ENCODE data around the gene LRRC8A. TPM values are rescaled to one million over a fixed set of nuclear protein-coding genes. Genes with fewer than 3 reads are reported as not detected.
A peak's percentile ranks its signal among the peaks of the same experiment; 100 is the strongest.

The LRRC8A gene
- total RNA-seq, 4 donors from 2014 or later = 39.5 to 94.2 (median 55.6) TPM

- DNase-seq (ENCODE audit: extremely low spot score) = no peak
- intact Hi-C loops (cut with DNase I) = no loop called here
- no peak overlapping the region for H3K27ac ChIP-seq (replicated peaks in 1 of 4)
- WGBS = 86% methylated on average over 5 of the region's 5 CpGs
- no peaks in the 10 kb centered on the region for H3K36me3 ChIP-seq
- H3K4me1 ChIP-seq = peaks cover 0 to 7% (median 4%) of the 10 kb centered on the region in 4 donors
- H3K4me3 ChIP-seq = no peak overlapping the region
- TF ChIP-seq EP300 (IDR thresholded peaks at IDR 0.05) = no peak
- TF ChIP-seq CTCF (IDR thresholded peaks at IDR 0.05) = no peak
- no peak for TF ChIP-seq POLR2A (IDR thresholded peaks at IDR 0.05; ENCODE audit: low read depth)
- no peak for TF ChIP-seq POLR2AphosphoS5 (IDR thresholded peaks at IDR 0.05)
- no peaks in the 10 kb centered on the region for H3K9me3 ChIP-seq
- H3K27me3 ChIP-seq = no peaks in the 10 kb centered on the region
Observed at GRCh38 chr9:128860937-128861336, 21.0 kb upstream of the LRRC8A start.

GRCh38 chr9:128861501-128861900 is 20.4 kb upstream of the LRRC8A start:
- Histone ChIP-seq H3K27ac (replicated peaks in 1 of 4) (no peak overlapping the region), H3K4me1 (peaks cover 0 to 7% (median 4%) of the 10 kb centered on the region in 4 donors), H3K9me3 (no peaks in the 10 kb centered on the region), H3K36me3 (no peaks in the 10 kb centered on the region), H3K27me3 (no peaks in the 10 kb centered on the region), H3K4me3 (no peak overlapping the region)
- 94% methylated on average over 4 of the region's 6 CpGs for WGBS
- no peak for DNase-seq (ENCODE audit: extremely low spot score)
- intact Hi-C loops (cut with DNase I) = no loop called here
- TF ChIP-seq POLR2A (IDR thresholded peaks at IDR 0.05; ENCODE audit: low read depth) (no peak), CTCF (IDR thresholded peaks at IDR 0.05) (no peak), EP300 (IDR thresholded peaks at IDR 0.05) (no peak), POLR2AphosphoS5 (IDR thresholded peaks at IDR 0.05) (no peak)

- Histone ChIP-seq H3K36me3 (no peaks in the 10 kb centered on the region), H3K4me3 (no peak overlapping the region), H3K9me3 (no peaks in the 10 kb centered on the region), H3K27ac (replicated peaks in 1 of 4) (no peak overlapping the region), H3K27me3 (no peaks in the 10 kb centered on the region), H3K4me1 (peaks cover 0 to 7% (median 4%) of the 10 kb centered on the region in 4 donors)
- DNase-seq (ENCODE audit: extremely low spot score) = no peak
- intact Hi-C loops (cut with DNase I) = no loop called here
- WGBS = 89% methylated on average over 4 of the region's 6 CpGs
- no peak for TF ChIP-seq EP300 (IDR thresholded peaks at IDR 0.05)
- no peak for TF ChIP-seq CTCF (IDR thresholded peaks at IDR 0.05)
- TF ChIP-seq POLR2AphosphoS5 (IDR thresholded peaks at IDR 0.05) = no peak
- no peak for TF ChIP-seq POLR2A (IDR thresholded peaks at IDR 0.05; ENCODE audit: low read depth)
Observed at GRCh38 chr9:128862401-128862851, 19.5 kb upstream of the LRRC8A start.

- WGBS = 51% methylated on average over 5 of the region's 10 CpGs
- Histone ChIP-seq H3K27me3 (no peaks in the 10 kb centered on the region), H3K4me3 (no peak overlapping the region), H3K4me1 (peaks cover 0 to 7% (median 4%) of the 10 kb centered on the region in 4 donors), H3K36me3 (no peaks in the 10 kb centered on the region), H3K9me3 (no peaks in the 10 kb centered on the region), H3K27ac (replicated peaks in 1 of 4) (no peak overlapping the region)
- DNase-seq (ENCODE audit: extremely low spot score) = no peak
- intact Hi-C loops (cut with DNase I) = loop anchor here (1.0 kb wide), 1 partner anchor 65 kb away; no protein-coding TSS in a partner anchor
- no peak for TF ChIP-seq POLR2A (IDR thresholded peaks at IDR 0.05; ENCODE audit: low read depth)
- peak; percentile 91 to 98 (median 98) for TF ChIP-seq CTCF (IDR thresholded peaks at IDR 0.05)
- peak in 1 of 2 donors; percentile 30 for TF ChIP-seq POLR2AphosphoS5 (IDR thresholded peaks at IDR 0.05)
- TF ChIP-seq EP300 (IDR thresholded peaks at IDR 0.05) = no peak
Observed at GRCh38 chr9:128863647-128864046, 18.3 kb upstream of the LRRC8A start.
